NT2/D1 (cell line): Measurements from ENCODE around the gene AKAP8L.

Source experiments
- SUZ12 ChIP-seq: IDR thresholded peaks from 2 replicates; pipeline ENCODE4 v1.6.1; 2011; ENCODE audit not compliant: insufficient read length, insufficient read depth; ENCODE audit errors: extremely low read depth
- ZNF274 ChIP-seq: IDR thresholded peaks from 2 replicates; pipeline ENCODE4 v1.6.1; 2011; ENCODE audit warnings: mild to moderate bottlenecking, low read depth, low read length

DNA sequence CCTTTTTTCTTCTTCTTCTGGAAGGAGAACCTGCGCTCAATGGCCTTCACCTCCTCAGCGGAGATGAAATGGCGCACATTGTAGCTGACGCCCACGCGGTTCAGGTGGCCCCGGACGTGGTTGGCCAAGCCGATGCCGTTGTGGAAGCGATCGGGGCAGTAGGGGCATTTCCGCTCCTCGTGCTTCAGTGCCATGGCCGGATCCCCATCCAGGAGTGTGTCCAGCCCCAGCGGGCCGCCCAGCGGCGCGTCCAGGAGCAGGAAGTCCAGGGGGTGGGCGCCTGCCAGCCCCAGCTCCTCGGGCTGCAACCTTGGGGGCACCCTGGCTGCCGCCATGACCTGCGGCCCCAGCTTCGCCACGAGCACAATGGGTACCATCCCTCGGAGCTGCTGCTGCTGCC, 19.8 kb upstream of the AKAP8L start:
- TF ChIP-seq SUZ12 = no peak
- TF ChIP-seq ZNF274 = no peak
